Tibial artery (tissue), 4 donors: Measurements from ENCODE around the gene DTNB.

Experiments
- DNase-seq, 2 donors: peaks; one replicate each; pipeline ENCODE4 v3.0.0-alpha.2; 2019
- H3K27ac ChIP-seq, 2 donors: fragments of 200-600 bp; sonication (generic) in 1 of 2; 1 replicate in 1 of 2; 2 replicates in 1 of 2; pipeline ENCODE4 v1.5.1; 2018 to 2019; ENCODE audit warnings: mild to moderate bottlenecking in 1 of 2
- H3K27me3 ChIP-seq, 2 donors: fragments of 200-600 bp; sonication (generic) in 1 of 2; one replicate each; pipeline versions ENCODE4 v1.5.1 to v1.6.0; 2016 to 2019
- H3K36me3 ChIP-seq, 3 donors: fragments of 200-600 bp; sonication (generic) in 2 of 3; one replicate each; pipeline ENCODE4 v1.5.1; 2016 to 2019; ENCODE audit warnings: mild to moderate bottlenecking in 2 of 3
- H3K4me1 ChIP-seq, 4 donors: fragments of 200-600 bp; sonication (generic) in 2 of 4; 1 replicate in 3 of 4; 2 replicates in 1 of 4; pipeline ENCODE4 v1.5.1; 2016 to 2019
- H3K4me3 ChIP-seq, 2 donors: fragments of 200-600 bp; sonication (generic) in 1 of 2; 1 replicate in 1 of 2; 2 replicates in 1 of 2; pipeline ENCODE4 v1.5.1; 2018 to 2019; ENCODE audit warnings: mild to moderate bottlenecking in 2 of 2
- H3K9me3 ChIP-seq, 3 donors: fragments of 200-600 bp; sonication (generic) in 1 of 3; one replicate each; pipeline ENCODE4 v1.5.1; 2016 to 2019
- CTCF ChIP-seq, 2 experiments: fragments of 200-600 bp in 1 of 2; fragments of 450-650 bp in 1 of 2; IDR thresholded peaks; one replicate each; pipeline ENCODE4 v1.5.1; 2017 to 2019; ENCODE audit warnings: antibody characterized with exemption in 2 of 2, mild to moderate bottlenecking in 1 of 2, moderate library complexity in 1 of 2
- intact Hi-C: fragments of 100-400 bp; cut with DNase I; formaldehyde crosslinking; loops from one replicate; pipeline ENCODE4 v1.15.0; 2023; ENCODE audit warnings: low total_unique reads

DTNB gene

DNA sequence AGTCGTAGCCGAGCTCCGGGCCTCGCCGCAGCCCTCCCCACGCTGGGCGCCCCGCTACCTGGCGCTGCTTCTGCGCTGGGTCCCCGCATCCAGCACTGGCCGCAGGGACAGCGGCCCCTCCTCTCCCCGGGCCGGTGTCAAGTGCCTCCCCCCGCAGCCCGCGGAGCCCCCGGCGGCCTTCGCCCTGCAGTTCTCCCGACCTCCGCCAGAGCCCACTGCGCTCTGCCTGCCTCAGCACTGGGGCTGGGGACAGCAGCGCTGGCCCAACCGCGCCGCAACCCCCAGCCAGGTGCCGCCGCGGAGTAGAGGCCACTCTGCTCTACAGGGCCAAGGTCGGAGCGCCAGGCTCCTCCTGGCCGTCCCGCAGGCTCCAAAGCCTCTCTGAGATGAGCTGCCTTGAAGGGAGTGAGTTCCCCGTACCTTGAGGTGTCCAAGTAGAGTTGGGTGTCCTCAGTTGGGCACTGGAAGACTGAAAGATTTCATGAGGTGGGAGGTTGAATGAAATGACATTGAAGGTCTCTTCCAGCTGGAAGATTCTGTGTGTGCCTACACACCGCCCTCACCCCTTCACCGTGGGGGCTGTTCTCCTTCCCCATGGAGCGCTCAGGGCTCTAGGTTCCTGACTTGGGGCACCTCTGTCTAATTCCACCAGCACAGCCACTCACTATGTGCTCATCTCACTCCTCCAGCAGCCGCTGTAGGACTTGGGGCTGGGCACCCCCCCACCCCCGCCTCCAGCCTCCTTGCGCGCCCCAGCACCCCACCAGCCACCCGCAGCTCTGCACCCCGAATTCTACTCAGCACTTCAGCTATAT is 330.8 kb downstream of the DTNB start:
- Histone ChIP-seq H3K36me3 (no peaks in the 10 kb centered on the region), H3K27ac (peak overlapping the region; percentile 31 to 79), H3K4me1 (peaks cover 0 to 34% (median 24%) of the 10 kb centered on the region in 4 donors), H3K27me3 (no peaks in the 10 kb centered on the region), H3K9me3 (no peaks in the 10 kb centered on the region), H3K4me3 (peak overlapping the region; percentile 83 to 87)
- peak; percentile 71 to 88 for DNase-seq
- TF ChIP-seq CTCF (IDR thresholded peaks at IDR 0.05): peak; percentile 97 to 99
- intact Hi-C loops: loop anchor here (5.0 kb wide), 1 partner anchor 35 kb away; no protein-coding TSS in a partner anchor

DNA sequence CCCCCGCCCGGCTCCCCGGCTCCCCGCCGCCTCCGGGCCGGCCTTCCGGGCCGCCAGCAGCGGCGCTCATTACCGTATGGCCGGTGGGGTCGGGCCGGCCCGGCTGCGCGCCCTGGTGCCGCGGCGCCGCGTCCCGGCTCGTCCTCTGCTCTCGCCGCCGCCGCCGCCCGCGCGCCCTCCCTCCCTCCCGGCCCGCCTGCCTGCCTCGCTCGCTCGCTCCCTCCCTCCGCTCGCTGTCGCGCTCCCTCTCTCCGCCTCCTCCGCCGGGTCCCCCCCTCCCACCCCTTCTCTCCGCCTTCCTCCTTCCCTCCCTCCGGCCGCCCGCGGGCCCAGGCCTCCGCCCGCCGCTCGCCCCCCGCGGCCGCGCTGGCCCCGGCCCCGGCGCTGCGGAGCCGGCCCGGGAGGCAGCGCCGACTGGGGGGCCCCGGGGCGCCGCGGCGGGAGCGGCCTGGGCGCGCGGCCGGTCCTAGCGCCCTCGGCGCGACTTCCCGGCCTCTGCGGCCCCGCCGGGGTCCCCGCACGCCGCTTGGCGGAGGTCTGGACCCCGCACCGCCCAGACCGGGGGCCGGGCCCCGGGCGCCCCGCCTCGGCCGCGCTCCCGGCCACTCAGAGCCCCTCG is 331.5 kb downstream of the DTNB start, which contains the start of gene DNMT3A:
TSS of gene DNMT3A (minus strand) at position 173 of the 619 bp plus-strand sequence. CDS start 27,941 bp downstream, outside the sequence.
- no peaks in the 10 kb centered on the region for H3K27me3 ChIP-seq
- no peak for TF ChIP-seq CTCF (IDR thresholded peaks at IDR 0.05)
- peak within 1 kb of the TSS; percentile 83 to 87 for H3K4me3 ChIP-seq
- no peaks in the 10 kb centered on the region for H3K36me3 ChIP-seq
- no peaks in the 10 kb centered on the region for H3K9me3 ChIP-seq
- DNase-seq: peak; percentile 60 to 81
- intact Hi-C loops: loop anchor here (5.0 kb wide), 1 partner anchor 35 kb away; no protein-coding TSS in a partner anchor
- peaks cover 0 to 38% (median 28%) of the 10 kb centered on the region in 4 donors for H3K4me1 ChIP-seq
- H3K27ac ChIP-seq: peak within 1 kb of the TSS; percentile 76 to 79

GRCh38 chr2:25341011-25341727 is 332.2 kb downstream of the DTNB start:
- no peaks in the 10 kb centered on the region for H3K27me3 ChIP-seq
- no peak for TF ChIP-seq CTCF (IDR thresholded peaks at IDR 0.05)
- H3K9me3 ChIP-seq: no peaks in the 10 kb centered on the region
- peak overlapping the region; percentile 83 to 87 for H3K4me3 ChIP-seq
- intact Hi-C loops: loop anchor here (5.0 kb wide), 1 partner anchor 36 kb away; no protein-coding TSS in a partner anchor
- H3K36me3 ChIP-seq: no peaks in the 10 kb centered on the region
- peaks cover 0 to 42% (median 28%) of the 10 kb centered on the region in 4 donors for H3K4me1 ChIP-seq
- DNase-seq: peak in 1 of 2 donors; percentile 61
- peak overlapping the region; percentile 67 to 76 for H3K27ac ChIP-seq

- intact Hi-C loops: loop anchor here (5.0 kb wide), 1 partner anchor 37 kb away; no protein-coding TSS in a partner anchor
These were observed 333.0 kb downstream of the DTNB start for GRCh38 chr2:25340181-25340921.

More at GRCh38 chr2:25340181-25340921, 333.0 kb downstream of the DTNB start:
- no peaks in the 10 kb centered on the region for H3K36me3 ChIP-seq
- peaks cover 0 to 42% (median 28%) of the 10 kb centered on the region in 4 donors for H3K4me1 ChIP-seq
- H3K9me3 ChIP-seq: no peaks in the 10 kb centered on the region
- DNase-seq: peak in 1 of 2 donors; percentile 72
- H3K4me3 ChIP-seq: peak overlapping the region; percentile 83 to 87
- no peak for TF ChIP-seq CTCF (IDR thresholded peaks at IDR 0.05)
- no peaks in the 10 kb centered on the region for H3K27me3 ChIP-seq
- peak overlapping the region; percentile 67 to 76 for H3K27ac ChIP-seq
